ENCODE data around the gene CCM2L.

Gene CCM2L

GRCh38 chr20:32062776-32063170, 52.5 kb downstream of the CCM2L start:
- H3K36me3 ChIP-seq (ENCODE audit: control insufficient read depth, insufficient read depth, low read length): no peaks in the 10 kb centered on the region
- no peaks in the 10 kb centered on the region for H3K4me1 ChIP-seq (ENCODE audit: control insufficient read depth, insufficient read depth, low read length)
- no peak overlapping the region for H3K4me3 ChIP-seq (ENCODE audit: low read depth, low read length)
- H3K27me3 ChIP-seq (ENCODE audit: control insufficient read depth, insufficient read depth, low read length): peaks cover 8% of the 10 kb centered on the region
- peaks cover 14% of the 10 kb centered on the region; the same call in 1 of the 2 replicates for H3K9me3 ChIP-seq (ENCODE audit: control insufficient read depth, insufficient read depth, low read depth, low read length)
- no peak overlapping the region for H3K27ac ChIP-seq (ENCODE audit: low read depth, low read length)
- H3K9ac ChIP-seq (ENCODE audit: low read length): no peak overlapping the region

GRCh38 chr20:32063695-32064094, 53.5 kb downstream of the CCM2L start:
- H3K36me3 ChIP-seq (ENCODE audit: control insufficient read depth, insufficient read depth, low read length): no peaks in the 10 kb centered on the region
- peaks cover 7% of the 10 kb centered on the region for H3K27me3 ChIP-seq (ENCODE audit: control insufficient read depth, insufficient read depth, low read length)

GRCh38 chr20:32064667-32065066, 54.4 kb downstream of the CCM2L start:
- no peak overlapping the region for H3K9ac ChIP-seq (ENCODE audit: low read length)
- no peak overlapping the region for H3K27ac ChIP-seq (ENCODE audit: low read depth, low read length)
- H3K4me1 ChIP-seq (ENCODE audit: control insufficient read depth, insufficient read depth, low read length): no peaks in the 10 kb centered on the region
- H3K27me3 ChIP-seq (ENCODE audit: control insufficient read depth, insufficient read depth, low read length): peaks cover 4% of the 10 kb centered on the region
- peaks cover 15% of the 10 kb centered on the region; the same call in 1 of the 2 replicates for H3K9me3 ChIP-seq (ENCODE audit: control insufficient read depth, insufficient read depth, low read depth, low read length)
- H3K36me3 ChIP-seq (ENCODE audit: control insufficient read depth, insufficient read depth, low read length): no peaks in the 10 kb centered on the region
- H3K4me3 ChIP-seq (ENCODE audit: low read depth, low read length): no peak overlapping the region

More at GRCh38 chr20:32063695-32064094, 53.5 kb downstream of the CCM2L start:
- Histone ChIP-seq H3K9me3 (ENCODE audit: control insufficient read depth, insufficient read depth, low read depth, low read length) (peaks cover 15% of the 10 kb centered on the region; the same call in 1 of the 2 replicates), H3K9ac (ENCODE audit: low read length) (no peak overlapping the region), H3K4me1 (ENCODE audit: control insufficient read depth, insufficient read depth, low read length) (no peaks in the 10 kb centered on the region), H3K27ac (ENCODE audit: low read depth, low read length) (no peak overlapping the region), H3K4me3 (ENCODE audit: low read depth, low read length) (no peak overlapping the region)

GRCh38 chr20:32067234-32067821, 57.1 kb downstream of the CCM2L start:
- no peak overlapping the region for H3K27ac ChIP-seq (ENCODE audit: low read depth, low read length)
- H3K4me1 ChIP-seq (ENCODE audit: control insufficient read depth, insufficient read depth, low read length): no peaks in the 10 kb centered on the region
- H3K36me3 ChIP-seq (ENCODE audit: control insufficient read depth, insufficient read depth, low read length): no peaks in the 10 kb centered on the region
- H3K9me3 ChIP-seq (ENCODE audit: control insufficient read depth, insufficient read depth, low read depth, low read length): peaks cover 25% of the 10 kb centered on the region
- no peak overlapping the region for H3K9ac ChIP-seq (ENCODE audit: low read length)
- no peaks in the 10 kb centered on the region for H3K27me3 ChIP-seq (ENCODE audit: control insufficient read depth, insufficient read depth, low read length)
- no peak overlapping the region for H3K4me3 ChIP-seq (ENCODE audit: low read depth, low read length)

- H3K4me1 ChIP-seq (ENCODE audit: control insufficient read depth, insufficient read depth, low read length): no peaks in the 10 kb centered on the region
- H3K9ac ChIP-seq (ENCODE audit: low read length): no peak overlapping the region
- H3K27me3 ChIP-seq (ENCODE audit: control insufficient read depth, insufficient read depth, low read length): no peaks in the 10 kb centered on the region
- no peak overlapping the region for H3K27ac ChIP-seq (ENCODE audit: low read depth, low read length)
- H3K36me3 ChIP-seq (ENCODE audit: control insufficient read depth, insufficient read depth, low read length): no peaks in the 10 kb centered on the region
- H3K4me3 ChIP-seq (ENCODE audit: low read depth, low read length): no peak overlapping the region
- peaks cover 25% of the 10 kb centered on the region for H3K9me3 ChIP-seq (ENCODE audit: control insufficient read depth, insufficient read depth, low read depth, low read length)
Observed at GRCh38 chr20:32068174-32068573, 57.9 kb downstream of the CCM2L start.

- H3K36me3 ChIP-seq (ENCODE audit: control insufficient read depth, insufficient read depth, low read length): no peaks in the 10 kb centered on the region
- H3K4me3 ChIP-seq (ENCODE audit: low read depth, low read length): no peak overlapping the region
- H3K27ac ChIP-seq (ENCODE audit: low read depth, low read length): no peak overlapping the region
- no peaks in the 10 kb centered on the region for H3K27me3 ChIP-seq (ENCODE audit: control insufficient read depth, insufficient read depth, low read length)
- H3K9ac ChIP-seq (ENCODE audit: low read length): no peak overlapping the region
- H3K9me3 ChIP-seq (ENCODE audit: control insufficient read depth, insufficient read depth, low read depth, low read length): peaks cover 30% of the 10 kb centered on the region
- H3K4me1 ChIP-seq (ENCODE audit: control insufficient read depth, insufficient read depth, low read length): no peaks in the 10 kb centered on the region
Observed at GRCh38 chr20:32069711-32070110, 59.5 kb downstream of the CCM2L start.

GRCh38 chr20:32070282-32070681, 60.0 kb downstream of the CCM2L start:
- Histone ChIP-seq H3K9me3 (ENCODE audit: control insufficient read depth, insufficient read depth, low read depth, low read length) (peaks cover 34% of the 10 kb centered on the region), H3K4me3 (ENCODE audit: low read depth, low read length) (no peak overlapping the region), H3K36me3 (ENCODE audit: control insufficient read depth, insufficient read depth, low read length) (no peaks in the 10 kb centered on the region), H3K27ac (ENCODE audit: low read depth, low read length) (no peak overlapping the region), H3K4me1 (ENCODE audit: control insufficient read depth, insufficient read depth, low read length) (no peaks in the 10 kb centered on the region), H3K9ac (ENCODE audit: low read length) (no peak overlapping the region), H3K27me3 (ENCODE audit: control insufficient read depth, insufficient read depth, low read length) (no peaks in the 10 kb centered on the region)

- H3K4me1 ChIP-seq (ENCODE audit: control insufficient read depth, insufficient read depth, low read length): no peaks in the 10 kb centered on the region
- no peaks in the 10 kb centered on the region for H3K36me3 ChIP-seq (ENCODE audit: control insufficient read depth, insufficient read depth, low read length)
- H3K9me3 ChIP-seq (ENCODE audit: control insufficient read depth, insufficient read depth, low read depth, low read length): peaks cover 34% of the 10 kb centered on the region
- H3K27ac ChIP-seq (ENCODE audit: low read depth, low read length): no peak overlapping the region
- no peaks in the 10 kb centered on the region for H3K27me3 ChIP-seq (ENCODE audit: control insufficient read depth, insufficient read depth, low read length)
- no peak overlapping the region for H3K9ac ChIP-seq (ENCODE audit: low read length)
- H3K4me3 ChIP-seq (ENCODE audit: low read depth, low read length): no peak overlapping the region
Observed at GRCh38 chr20:32070690-32071213, 60.5 kb downstream of the CCM2L start.

GRCh38 chr20:32071395-32072167, 61.3 kb downstream of the CCM2L start:
- H3K27me3 ChIP-seq (ENCODE audit: control insufficient read depth, insufficient read depth, low read length): no peaks in the 10 kb centered on the region
- no peak overlapping the region for H3K9ac ChIP-seq (ENCODE audit: low read length)
- H3K4me1 ChIP-seq (ENCODE audit: control insufficient read depth, insufficient read depth, low read length): no peaks in the 10 kb centered on the region
- no peak overlapping the region for H3K27ac ChIP-seq (ENCODE audit: low read depth, low read length)
- H3K36me3 ChIP-seq (ENCODE audit: control insufficient read depth, insufficient read depth, low read length): no peaks in the 10 kb centered on the region
- peaks cover 34% of the 10 kb centered on the region for H3K9me3 ChIP-seq (ENCODE audit: control insufficient read depth, insufficient read depth, low read depth, low read length)
- H3K4me3 ChIP-seq (ENCODE audit: low read depth, low read length): no peak overlapping the region

- no peak overlapping the region for H3K9ac ChIP-seq (ENCODE audit: low read length)
- no peaks in the 10 kb centered on the region for H3K4me1 ChIP-seq (ENCODE audit: control insufficient read depth, insufficient read depth, low read length)
- H3K36me3 ChIP-seq (ENCODE audit: control insufficient read depth, insufficient read depth, low read length): no peaks in the 10 kb centered on the region
- no peaks in the 10 kb centered on the region for H3K27me3 ChIP-seq (ENCODE audit: control insufficient read depth, insufficient read depth, low read length)
- H3K9me3 ChIP-seq (ENCODE audit: control insufficient read depth, insufficient read depth, low read depth, low read length): peaks cover 34% of the 10 kb centered on the region
- H3K27ac ChIP-seq (ENCODE audit: low read depth, low read length): no peak overlapping the region
- H3K4me3 ChIP-seq (ENCODE audit: low read depth, low read length): no peak overlapping the region
Observed at GRCh38 chr20:32072168-32072750, 62.0 kb downstream of the CCM2L start.

- Histone ChIP-seq H3K4me3 (ENCODE audit: low read depth, low read length) (no peak overlapping the region), H3K36me3 (ENCODE audit: control insufficient read depth, insufficient read depth, low read length) (no peaks in the 10 kb centered on the region), H3K27ac (ENCODE audit: low read depth, low read length) (no peak overlapping the region), H3K9ac (ENCODE audit: low read length) (no peak overlapping the region), H3K9me3 (ENCODE audit: control insufficient read depth, insufficient read depth, low read depth, low read length) (peaks cover 26% of the 10 kb centered on the region), H3K27me3 (ENCODE audit: control insufficient read depth, insufficient read depth, low read length) (no peaks in the 10 kb centered on the region), H3K4me1 (ENCODE audit: control insufficient read depth, insufficient read depth, low read length) (no peaks in the 10 kb centered on the region)
Observed at GRCh38 chr20:32075534-32075933, 65.3 kb downstream of the CCM2L start.
